WTC11 (cell line): ENCODE results near the gene PI4K2A.
"Not testable (repeated sequence)": the region's sequence is repeated elsewhere in the genome, so short reads cannot be mapped to it uniquely, and the experiment has no call there.

Experiments
- CTCF ChIP-seq: fragments of 200-600 bp; IDR thresholded peaks from 2 replicates; pipeline ENCODE4 v1.8.0; 2022; ENCODE audit warnings: antibody characterized with exemption
- FOXK1 ChIP-seq: sonication (generic); formaldehyde crosslinking; IDR thresholded peaks from 2 replicates; pipeline ENCODE4 v1.8.0; 2022; ENCODE audit warnings: mild to moderate bottlenecking, moderate library complexity, missing genetic modification reagents
- GABPB1 ChIP-seq: sonication (generic); formaldehyde crosslinking; IDR thresholded peaks from 2 replicates; pipeline ENCODE4 v1.8.1; 2023; ENCODE audit warnings: mild to moderate bottlenecking, missing genetic modification reagents
- MAX ChIP-seq: sonication (generic); formaldehyde crosslinking; IDR thresholded peaks from 2 replicates; pipeline ENCODE4 v1.8.0; 2022; ENCODE audit warnings: mild to moderate bottlenecking, missing genetic modification reagents
- NFATC4 ChIP-seq: fragments of 250-450 bp; sonication (Bioruptor Pico); IDR thresholded peaks from 2 replicates; pipeline ENCODE4 v1.9.0; 2021; ENCODE audit warnings: mild to moderate bottlenecking
- NFYB ChIP-seq: sonication (generic); formaldehyde crosslinking; conservative IDR thresholded peaks from 2 replicates; pipeline ENCODE4 v1.8.0; 2022; ENCODE audit warnings: low read depth, missing genetic modification reagents
- NR1H2 ChIP-seq: sonication (generic); formaldehyde crosslinking; IDR thresholded peaks from 2 replicates; pipeline ENCODE4 v1.9.0; 2021; ENCODE audit warnings: mild to moderate bottlenecking, moderate library complexity, missing genetic modification reagents
- SP1 ChIP-seq: sonication (generic); formaldehyde crosslinking; conservative IDR thresholded peaks from 2 replicates; pipeline ENCODE4 v1.8.1; 2022; ENCODE audit warnings: missing genetic modification reagents
- TEAD4 ChIP-seq: sonication (generic); formaldehyde crosslinking; IDR thresholded peaks from 2 replicates; pipeline ENCODE4 v1.8.0; 2022; ENCODE audit warnings: mild to moderate bottlenecking, missing genetic modification reagents
- USF1 ChIP-seq: sonication (generic); formaldehyde crosslinking; IDR thresholded peaks from 2 replicates; pipeline ENCODE4 v1.8.0; 2022; ENCODE audit warnings: mild to moderate bottlenecking, missing genetic modification reagents
- USF2 ChIP-seq: sonication (generic); formaldehyde crosslinking; IDR thresholded peaks from 2 replicates; pipeline ENCODE4 v1.8.1; 2023; ENCODE audit warnings: mild to moderate bottlenecking, missing genetic modification reagents, moderate library complexity
- ZNF512 ChIP-seq: sonication (generic); formaldehyde crosslinking; IDR thresholded peaks from 2 replicates; pipeline ENCODE4 v1.8.1; 2022; ENCODE audit warnings: missing genetic modification reagents, borderline replicate concordance
- TF ChIP-seq, protein P1 (sequence below): sonication (generic); formaldehyde crosslinking; IDR thresholded peaks from 2 replicates; pipeline ENCODE4 v1.8.1; 2023; ENCODE audit warnings: mild to moderate bottlenecking, missing genetic modification reagents
- TF ChIP-seq, protein P2 (sequence below): sonication (generic); formaldehyde crosslinking; IDR thresholded peaks from 2 replicates; pipeline ENCODE4 v1.8.1; 2022; ENCODE audit warnings: mild to moderate bottlenecking, moderate library complexity, missing genetic modification reagents

GRCh38 chr10:97642471-97643159 is 2.1 kb downstream of the PI4K2A start:
- TF ChIP-seq TEAD4; CTCF; NR1H2 (CRISPR knock-in tag); USF2 (CRISPR knock-in tag); USF1 (CRISPR knock-in tag); ZNF512 (CRISPR knock-in tag); NFATC4 (CRISPR knock-in tag); FOXK1 (CRISPR knock-in tag); SP1; GABPB1 (CRISPR knock-in tag); MAX (CRISPR knock-in tag); NFYB: not testable (repeated sequence)
- TF ChIP-seq, protein P1, sequence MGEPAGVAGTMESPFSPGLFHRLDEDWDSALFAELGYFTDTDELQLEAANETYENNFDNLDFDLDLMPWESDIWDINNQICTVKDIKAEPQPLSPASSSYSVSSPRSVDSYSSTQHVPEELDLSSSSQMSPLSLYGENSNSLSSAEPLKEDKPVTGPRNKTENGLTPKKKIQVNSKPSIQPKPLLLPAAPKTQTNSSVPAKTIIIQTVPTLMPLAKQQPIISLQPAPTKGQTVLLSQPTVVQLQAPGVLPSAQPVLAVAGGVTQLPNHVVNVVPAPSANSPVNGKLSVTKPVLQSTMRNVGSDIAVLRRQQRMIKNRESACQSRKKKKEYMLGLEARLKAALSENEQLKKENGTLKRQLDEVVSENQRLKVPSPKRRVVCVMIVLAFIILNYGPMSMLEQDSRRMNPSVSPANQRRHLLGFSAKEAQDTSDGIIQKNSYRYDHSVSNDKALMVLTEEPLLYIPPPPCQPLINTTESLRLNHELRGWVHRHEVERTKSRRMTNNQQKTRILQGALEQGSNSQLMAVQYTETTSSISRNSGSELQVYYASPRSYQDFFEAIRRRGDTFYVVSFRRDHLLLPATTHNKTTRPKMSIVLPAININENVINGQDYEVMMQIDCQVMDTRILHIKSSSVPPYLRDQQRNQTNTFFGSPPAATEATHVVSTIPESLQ, result not testable (repeated sequence)
- TF ChIP-seq, protein P2, sequence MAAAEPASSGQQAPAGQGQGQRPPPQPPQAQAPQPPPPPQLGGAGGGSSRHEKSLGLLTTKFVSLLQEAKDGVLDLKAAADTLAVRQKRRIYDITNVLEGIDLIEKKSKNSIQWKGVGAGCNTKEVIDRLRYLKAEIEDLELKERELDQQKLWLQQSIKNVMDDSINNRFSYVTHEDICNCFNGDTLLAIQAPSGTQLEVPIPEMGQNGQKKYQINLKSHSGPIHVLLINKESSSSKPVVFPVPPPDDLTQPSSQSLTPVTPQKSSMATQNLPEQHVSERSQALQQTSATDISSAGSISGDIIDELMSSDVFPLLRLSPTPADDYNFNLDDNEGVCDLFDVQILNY (CRISPR knock-in tag), result not testable (repeated sequence)
